Measurements from ENCODE around the gene PTS.

Gene PTS

DNA sequence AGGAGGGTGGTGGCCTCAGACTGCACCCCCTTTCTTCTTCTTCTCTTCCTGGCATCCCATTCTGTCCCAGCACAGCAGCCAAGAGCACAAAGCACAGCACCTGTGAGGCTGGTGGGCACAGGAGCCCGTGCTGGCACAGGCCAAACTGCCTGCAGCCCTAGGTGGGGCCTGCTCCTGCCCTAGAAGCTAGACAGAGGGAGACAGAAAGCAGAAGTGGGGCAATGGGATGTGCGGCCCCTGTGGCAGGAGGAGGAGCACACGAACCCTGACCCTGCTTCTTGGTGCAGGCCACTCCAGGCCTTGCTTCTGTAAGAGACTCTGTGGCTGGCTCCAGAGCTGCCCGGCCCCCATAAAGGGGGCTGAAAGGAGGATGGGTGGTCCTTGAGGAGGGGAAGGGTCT is 3.9 kb upstream of the PTS start:
- DNase-seq (ENCODE audit: low read depth), result no peak

DNA sequence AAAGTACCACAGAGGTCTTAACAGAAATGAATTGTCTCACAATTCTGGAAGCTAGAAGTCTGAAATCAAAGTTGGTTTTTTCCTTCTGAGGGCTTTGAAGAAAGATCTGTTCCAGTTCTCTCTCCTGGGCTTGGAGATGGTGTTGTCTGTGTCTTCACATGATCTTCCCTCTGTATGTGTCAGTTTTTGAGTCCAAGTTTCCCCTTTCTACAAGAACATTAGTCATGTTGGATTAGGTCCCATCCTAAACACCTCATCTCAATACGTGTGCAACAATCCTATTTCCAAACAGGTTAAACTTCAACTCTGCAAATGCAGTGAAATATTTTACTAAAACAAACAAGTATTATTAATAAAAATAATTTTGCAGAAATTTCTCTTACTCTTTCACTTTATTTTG is 3.1 kb upstream of the PTS start:
- peak; percentile 66 for DNase-seq (ENCODE audit: low read depth)

DNA sequence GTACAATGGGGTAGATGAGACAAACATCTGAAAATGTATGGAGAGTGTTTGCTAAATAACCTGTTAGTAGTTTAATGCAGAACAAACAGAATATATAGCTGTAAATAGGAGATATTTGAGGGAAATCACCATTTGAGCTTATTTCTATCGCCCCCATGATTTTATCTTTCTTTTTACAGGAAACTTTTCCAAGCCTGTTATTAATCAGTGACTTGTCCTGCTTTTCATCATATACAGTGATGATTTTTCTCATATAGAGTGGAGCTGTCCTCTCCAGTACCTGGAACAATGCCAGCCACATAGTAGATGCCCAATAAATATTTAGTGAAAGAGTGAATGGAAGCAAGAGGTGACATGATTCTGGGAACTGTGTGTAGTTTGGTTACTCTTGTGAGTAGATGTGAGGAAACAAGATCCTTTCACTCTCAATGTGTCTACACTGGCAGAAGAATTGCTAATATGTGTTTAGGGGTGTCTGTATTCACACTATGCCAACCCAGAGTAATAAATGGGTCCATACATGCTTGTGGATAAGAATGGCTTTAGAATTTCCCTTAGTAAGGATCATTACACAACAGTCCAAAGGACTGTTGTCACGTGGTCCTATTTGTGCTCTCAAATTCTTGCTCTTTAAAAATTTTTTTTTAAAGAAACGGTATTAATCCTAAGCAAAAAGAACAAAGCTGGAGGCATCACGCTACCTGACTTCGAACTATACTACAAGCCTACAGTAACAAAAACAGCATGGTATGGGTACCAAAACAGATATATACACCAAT is 2.3 kb upstream of the PTS start:
- DNase-seq (ENCODE audit: low read depth), result no peak

DNA sequence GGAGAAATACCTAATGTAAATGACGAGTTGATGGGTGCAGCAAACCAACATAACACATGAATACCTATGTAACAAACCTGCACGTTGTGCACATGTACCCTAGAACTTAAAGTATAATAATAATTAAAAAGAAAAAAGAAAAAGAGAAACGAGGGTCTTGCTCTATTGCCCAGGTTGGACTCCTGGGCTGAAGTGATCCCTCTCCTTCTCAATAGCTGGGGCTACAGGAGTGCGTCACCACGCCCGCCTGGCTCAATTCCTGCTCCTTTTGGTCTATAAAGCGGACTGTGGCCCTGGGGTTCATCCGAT is 521 bp upstream of the PTS start:
- DNase-seq (ENCODE audit: low read depth), result peak; percentile 72

DNA sequence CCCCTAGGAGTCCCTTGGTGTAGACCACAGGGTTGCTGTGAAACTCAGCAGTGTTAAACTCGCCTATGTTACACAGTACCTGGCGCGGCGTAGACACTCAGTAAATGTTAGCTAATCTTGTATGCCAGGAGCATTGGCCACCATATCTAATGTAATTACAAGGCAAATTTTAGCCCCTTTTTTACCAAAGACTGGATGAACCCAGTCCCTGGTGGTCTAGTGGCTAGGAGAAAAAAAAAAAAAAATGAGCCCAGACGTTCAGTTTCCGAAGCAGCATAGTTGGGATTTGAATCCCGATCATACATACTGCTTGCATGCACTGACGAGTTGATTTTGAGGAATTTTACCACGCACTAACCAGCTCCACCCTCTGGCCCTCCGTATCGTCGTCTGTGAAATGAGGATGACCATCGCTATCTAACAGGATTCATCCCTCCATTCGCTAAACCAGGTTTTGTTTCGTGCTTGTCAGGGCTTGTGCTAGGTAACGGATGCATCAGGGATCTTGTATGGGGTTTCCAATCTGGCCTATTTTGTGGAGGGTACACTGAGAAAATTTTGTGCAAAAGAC is 688 bp downstream of the PTS start:
- DNase-seq (ENCODE audit: low read depth), result peak; percentile 56

DNA sequence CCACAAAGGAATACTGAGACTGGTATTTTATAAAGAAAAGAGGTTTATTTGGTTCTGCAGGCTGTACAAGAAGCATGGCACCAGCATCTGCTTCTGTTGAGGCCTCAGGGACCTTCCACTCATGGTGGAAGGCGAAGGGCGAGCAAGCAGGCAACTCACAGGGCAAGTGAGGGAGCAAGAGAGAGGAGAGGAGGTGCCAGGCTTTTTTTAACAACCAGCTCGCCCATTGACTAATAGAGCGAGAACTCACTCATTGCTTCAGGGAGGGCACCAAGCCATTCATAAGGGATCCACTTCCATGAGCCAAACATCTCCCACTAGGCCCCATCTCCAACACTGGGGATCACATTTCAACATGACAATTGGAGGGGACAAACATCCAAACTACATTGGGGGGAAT is 1.2 kb downstream of the PTS start:
- no peak for DNase-seq (ENCODE audit: low read depth)

DNA sequence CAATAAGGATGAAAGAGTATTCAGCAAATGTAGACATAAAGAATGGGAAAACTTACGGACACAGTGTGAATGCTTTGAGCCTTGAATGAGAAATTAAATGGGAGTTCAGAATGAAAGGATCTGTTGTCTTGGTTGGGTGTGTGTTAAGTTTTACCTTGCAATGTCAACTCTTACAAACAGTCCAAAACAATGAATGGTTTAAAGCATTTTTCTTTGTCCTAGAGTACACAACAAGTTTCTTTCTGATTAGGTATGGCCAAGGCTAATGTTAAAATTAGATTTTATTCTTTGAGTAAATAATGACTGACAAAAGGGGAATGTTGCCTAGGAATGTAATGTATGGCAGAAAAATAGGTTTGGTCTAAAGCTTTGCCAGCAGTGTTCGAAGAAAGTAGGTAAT is 2.5 kb downstream of the PTS start:
- no peak for DNase-seq (ENCODE audit: low read depth)

DNA sequence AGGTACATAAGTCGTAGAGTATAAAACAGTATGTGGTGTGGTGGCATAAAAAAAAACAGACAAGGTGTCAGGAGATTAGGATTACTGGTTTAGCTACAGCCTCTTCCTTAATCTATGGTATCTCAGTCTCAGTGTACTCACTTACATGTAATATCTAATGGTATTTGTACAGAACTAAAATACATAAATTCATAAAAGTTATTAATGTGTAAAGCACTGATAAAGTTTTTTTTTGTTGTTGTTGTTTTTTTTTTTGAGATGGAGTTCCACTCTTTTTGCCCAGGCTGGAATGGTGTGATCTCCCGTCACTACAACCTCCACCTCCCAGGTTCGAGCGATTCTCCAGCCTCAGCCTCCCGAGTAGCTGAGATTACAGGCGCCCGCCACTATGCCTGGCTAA is 2.9 kb downstream of the PTS start:
- DNase-seq (ENCODE audit: low read depth), result no peak

DNA sequence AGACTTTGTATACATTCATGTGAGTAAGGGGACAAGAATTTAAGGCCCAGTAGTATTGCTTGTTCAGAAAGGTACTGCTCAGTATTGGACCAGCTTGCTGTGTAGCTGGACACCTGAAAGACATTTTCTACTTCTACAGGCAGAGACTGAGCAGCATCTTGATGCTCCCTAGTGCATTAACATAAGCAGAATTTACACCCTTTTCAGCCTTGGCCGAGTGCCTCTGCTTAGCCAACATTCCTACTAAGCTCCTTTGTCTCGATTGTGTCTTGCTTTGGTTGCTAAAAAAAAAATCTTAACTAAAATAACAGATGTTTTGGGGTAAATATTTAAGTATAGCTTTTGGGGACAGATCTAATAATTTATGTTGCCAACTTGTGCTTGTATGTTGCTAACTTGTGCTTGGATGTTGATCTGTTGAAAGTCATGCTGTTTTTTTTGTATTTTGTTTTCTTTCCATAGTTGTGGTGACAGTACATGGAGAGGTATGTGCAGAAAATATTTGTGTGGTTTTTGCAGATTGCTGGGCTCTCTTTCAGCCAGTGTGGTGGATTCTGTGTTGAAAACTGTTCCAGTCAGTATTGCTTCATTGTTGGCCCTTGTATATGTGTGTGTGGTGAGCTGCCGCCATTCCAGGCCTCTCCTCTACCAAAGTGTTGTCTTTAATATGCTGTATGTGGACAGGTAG is 3.7 kb downstream of the PTS start:
- peak; percentile 99 for DNase-seq (ENCODE audit: low read depth)

DNA sequence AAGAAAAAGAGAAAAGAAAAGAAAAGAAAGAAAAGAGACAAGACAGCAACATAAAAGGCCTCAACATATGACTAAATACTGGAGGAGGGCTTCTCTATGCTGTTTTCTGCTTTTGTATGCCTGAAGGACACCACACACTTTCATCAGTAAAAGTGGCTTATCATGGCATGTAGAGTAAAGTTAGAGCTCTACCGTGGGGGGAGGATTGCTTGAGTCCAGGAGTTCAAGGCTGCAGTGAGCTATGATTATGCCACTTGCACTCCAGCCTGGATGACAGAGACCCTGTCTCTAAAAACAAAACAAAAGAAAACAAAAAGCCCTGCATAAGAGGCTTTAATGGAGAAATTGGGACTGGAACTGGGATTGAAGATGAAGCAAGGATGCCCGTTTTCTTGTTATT is 5.7 kb downstream of the PTS start:
- no peak for DNase-seq (ENCODE audit: low read depth)

DNA sequence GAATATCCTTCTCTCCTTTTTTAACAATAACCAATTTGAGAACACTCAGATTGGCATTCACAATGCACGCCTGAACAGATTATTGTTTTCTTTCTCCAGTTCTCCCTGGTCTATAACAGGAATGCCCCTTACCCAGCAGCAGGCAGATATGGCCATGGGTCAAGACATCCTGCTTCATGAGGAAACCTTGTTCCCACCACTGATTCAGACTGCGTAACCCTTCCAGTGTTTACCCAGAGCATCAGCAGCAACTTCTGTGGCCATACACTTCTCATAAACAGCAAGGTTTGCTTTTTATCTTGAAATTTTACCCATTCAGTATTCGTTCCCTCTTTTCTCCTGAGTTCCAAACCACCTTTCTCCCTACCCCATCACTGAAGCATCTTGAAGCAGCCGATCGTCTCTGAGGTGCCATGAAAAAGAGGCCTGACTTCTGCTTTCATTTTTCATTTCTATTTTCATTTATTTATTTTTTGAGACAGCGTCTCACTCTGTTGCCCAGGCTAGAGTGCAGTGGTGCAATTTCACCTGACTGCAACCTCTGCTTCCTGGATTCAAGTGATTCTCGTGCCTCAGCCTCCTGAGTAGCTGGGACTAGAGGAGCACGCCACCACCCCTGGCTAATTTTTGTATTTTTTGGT is 9.6 kb downstream of the PTS start:
- no peak for DNase-seq (ENCODE audit: low read depth)

DNA sequence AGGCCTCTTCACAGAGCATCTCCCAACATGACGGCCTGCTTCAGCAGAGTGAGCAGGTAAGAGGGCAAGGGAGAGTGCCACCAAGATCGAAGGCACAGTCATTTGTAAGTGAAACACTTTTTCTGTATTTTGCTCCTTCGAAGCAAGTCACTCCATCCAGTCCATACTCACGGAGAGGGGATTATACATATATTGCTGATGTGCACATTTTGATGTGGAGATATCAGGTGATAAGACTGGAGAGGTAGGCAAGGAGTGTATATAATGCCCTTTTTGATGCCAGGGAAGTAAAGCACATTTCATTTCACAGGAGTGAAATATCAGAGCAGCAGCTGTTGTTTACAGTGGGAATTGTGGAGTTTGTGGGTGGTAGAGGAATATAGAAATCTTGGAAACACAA is 11.2 kb downstream of the PTS start:
- no peak for DNase-seq (ENCODE audit: low read depth)

DNA sequence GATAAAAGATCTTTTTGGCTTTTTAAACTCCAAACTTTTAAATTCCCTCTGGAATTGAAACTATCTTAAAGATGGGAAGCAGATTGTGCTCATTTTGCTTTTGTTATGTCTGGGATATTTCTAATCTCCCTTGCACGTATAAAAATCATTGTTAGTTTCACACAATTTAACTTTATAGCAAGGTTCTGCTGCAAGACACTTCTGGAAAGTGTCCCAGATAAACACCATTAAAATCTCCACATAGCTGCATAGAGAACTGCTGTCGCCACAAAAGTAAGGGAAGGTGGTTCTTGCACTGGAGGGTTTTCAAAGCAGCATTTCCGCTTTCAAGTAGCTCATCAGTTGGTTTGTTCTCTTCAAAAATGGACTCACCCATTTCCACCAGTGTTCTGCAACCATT is 11.8 kb downstream of the PTS start:
- DNase-seq (ENCODE audit: low read depth), result no peak

DNA sequence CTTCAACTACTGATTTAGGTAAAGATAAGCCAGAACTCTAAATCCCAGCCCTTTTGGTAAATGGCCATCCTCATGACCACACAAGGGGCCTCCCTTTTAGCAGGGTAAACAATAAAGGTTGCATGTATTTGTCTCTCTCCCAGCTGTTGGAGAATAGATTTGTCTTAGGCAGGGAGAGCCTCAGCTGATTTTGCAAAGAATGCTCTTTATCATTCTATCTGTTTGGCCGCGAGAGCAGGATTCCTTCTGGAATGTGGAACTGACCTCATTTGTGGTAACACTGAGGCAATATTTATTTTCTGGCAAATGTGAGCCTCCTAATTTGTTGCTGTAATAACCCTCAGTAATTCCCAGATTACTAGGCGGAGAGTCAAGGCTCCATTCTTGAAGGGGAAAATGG is 15.3 kb downstream of the PTS start:
- DNase-seq (ENCODE audit: low read depth), result peak; percentile 100

DNA sequence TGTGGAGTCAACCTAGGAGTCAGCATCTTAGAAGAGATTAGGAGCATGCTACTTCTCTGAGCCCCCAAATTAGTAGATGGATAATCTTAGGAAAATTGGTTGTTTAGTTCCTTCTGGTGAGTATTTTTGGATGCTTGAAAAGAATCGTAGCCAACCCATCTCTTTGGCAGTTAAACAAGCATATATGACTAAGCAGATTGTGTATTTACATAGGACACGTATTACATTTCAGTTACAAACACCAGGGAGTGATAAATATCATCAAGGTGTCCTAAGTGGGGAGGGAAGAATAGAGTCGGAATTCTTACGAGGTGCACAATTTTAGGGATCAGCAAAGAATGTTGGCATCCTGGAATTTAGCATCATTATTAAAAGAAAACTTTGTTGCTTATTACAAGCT is 21.0 kb downstream of the PTS start:
- no peak for DNase-seq (ENCODE audit: low read depth)

DNA sequence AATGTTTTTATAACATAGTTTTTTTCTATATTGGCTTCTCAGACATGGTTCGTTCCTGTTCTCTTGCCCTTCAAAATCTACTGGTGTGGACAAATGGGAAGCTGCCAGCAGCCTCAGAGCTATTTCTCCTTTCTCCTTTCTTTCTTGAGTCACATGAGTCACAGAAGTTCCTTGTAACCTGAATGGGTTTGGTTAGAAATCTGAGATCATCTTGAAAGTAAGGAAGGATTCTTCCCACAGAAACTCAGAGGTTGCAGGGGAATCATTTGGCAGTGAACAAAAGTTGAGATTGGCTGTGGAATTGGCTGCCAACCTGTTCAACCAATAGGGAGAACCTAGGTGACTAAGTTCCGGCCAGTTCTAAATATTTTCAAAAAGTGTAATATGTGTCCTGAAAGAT is 22.0 kb downstream of the PTS start:
- peak; percentile 38 for DNase-seq (ENCODE audit: low read depth)

DNA sequence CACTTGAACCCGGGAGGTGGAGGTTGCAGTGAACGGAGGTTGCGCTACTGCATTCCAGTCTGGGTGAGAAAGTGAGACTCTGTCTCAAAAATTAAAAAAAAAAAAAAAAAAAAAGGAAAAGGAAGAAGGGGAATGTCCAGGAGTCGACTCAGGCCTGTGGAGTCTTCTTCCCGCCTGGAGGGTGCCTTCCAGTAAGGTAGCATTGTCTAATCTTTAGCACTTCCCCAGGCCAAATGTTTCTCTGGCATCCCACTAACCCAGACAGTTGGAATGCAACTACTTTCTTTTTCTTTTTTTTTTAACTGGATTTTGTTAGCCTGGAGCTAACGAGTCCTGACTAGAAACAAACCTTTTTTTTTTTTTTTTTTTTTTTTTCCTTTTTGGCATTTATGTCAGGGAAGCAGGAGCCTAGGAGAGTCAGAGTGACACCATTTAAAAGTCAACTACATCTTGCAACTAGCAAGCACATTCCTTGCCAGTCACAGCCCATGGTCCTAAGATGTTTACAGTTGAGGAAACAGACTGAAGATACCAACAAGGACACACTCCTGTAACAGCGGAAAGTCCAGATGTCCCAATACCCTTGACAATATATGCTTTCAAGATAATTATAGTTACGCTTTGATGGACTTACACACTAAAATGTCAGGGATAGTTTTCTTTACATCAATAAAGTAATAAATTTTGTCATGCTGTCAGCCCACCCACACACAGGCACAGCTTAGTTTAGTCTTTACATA is 23.8 kb downstream of the PTS start:
- DNase-seq (ENCODE audit: low read depth), result no peak

DNA sequence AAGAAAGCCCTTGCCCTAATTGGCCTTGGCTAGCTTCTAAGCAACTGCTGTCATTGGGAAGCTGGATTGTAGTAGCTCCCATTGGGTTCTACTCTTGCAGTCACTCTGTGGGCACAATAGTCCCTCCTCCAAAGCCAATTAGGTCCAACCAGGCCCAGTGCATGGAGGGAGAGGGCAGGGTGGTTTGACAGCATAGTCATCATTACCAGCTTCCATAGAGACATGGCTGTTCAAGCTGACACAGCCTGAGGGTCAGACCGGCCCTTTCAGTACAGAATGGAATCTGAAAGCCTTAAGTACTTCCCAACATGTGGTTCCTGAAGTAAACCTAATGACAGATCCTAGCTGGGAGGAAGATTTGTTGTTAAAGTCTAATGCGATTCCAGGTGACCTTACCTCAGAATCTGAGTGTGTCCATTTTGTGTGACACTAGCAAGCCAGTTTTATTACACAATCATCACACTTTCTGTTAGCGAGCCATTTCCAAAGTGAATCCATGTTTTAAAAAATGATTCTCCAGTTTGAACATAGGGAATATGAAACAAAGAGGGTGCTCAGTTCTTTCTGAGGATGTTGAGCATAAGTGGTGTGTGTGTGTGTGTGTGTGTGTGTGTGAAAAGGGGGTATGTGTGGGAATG is 27.5 kb downstream of the PTS start:
- no peak for DNase-seq (ENCODE audit: low read depth)

DNA sequence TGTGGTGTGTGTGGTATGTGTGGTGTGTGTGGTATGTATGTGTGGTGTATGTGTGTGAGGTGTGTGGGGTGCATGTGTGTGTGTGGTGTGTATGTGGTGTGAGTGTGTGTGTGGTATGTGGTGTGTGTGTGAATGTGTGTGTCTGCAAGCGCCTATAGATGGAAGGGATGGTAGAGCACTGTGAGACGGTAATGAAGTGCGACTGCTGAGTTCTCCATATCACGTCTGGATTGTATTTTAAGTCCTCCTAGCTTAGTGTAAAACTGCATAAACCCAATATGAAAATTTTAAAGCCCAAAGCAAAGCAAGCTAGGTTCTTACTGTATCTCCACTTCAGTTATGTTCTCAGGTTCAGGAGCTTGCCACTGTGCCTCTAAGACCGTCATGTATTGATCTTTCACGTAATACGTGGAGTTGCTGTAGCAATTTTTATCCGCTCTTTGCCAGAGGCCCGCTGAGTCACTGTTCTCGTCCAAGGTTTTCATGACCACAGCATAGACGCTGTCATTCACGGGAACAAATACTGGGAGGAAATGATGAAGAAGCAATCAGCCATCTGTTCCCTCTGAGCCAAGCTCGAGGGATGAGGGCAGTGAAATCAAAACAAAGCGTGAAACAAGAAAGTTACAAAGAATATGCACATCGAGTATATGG is 29.0 kb downstream of the PTS start:
- peak; percentile 63 for DNase-seq (ENCODE audit: low read depth)

DNA sequence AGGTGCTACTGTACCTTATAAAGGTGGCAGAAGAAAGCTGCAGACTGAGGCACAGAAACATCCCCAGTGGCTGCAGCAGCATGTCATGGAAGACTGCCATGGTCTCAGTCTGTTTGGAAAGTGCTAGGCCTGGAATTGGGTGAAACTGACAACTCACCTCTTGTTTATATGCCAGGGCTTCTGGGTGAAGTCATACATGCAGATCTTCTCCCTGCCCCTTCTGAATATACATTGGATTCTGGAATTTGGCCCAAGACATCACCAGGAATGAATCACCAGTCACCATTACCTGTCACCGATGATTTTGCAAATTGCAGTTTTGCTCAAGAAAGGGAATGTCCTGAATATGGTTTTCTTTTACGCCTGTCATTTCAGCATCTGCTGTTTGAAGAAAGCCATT is 34.3 kb downstream of the PTS start, which contains the start of gene PLET1:
Gene PLET1, minus strand, starts transcription at position 371 of the 400 bp plus-strand sequence. Its CDS starts 271 bp downstream, at position 100.
- no peak for DNase-seq (ENCODE audit: low read depth)

DNA sequence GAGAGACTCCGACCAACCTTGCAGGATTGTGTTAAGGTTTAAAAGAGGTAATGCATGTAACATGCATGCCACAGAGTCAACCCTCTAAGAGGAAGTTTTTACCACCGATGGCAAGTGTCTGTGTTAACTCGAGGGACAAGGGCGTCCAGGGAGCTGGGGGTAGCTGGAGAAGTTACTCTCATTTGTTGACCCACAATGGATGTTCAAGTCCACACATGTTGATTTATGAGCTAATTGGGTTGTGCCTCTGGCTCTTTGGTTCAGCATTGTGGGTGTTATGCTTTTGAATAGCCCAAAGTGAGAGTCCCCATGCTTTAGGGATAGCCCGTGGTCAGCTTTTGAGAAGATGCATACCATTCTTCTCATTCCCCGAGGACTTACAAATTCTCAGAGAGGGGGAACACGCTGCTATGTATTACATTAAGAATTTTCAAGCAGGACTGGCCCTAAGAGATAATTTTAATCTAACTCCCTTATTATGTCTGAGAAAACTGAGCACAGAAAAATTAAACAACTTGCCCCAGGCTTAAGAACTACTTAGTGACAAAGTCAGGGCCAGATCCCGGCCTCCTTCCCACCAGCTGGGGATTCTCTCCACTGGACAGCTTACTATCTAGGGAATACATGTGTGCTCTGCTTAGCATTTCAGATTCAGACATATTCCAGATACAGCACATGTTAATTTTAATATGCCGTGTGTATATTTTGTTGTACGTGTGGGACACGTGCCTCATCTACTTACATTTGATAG is 39.6 kb downstream of the PTS start:
- no peak for DNase-seq (ENCODE audit: low read depth)

All from amniotic epithelial cell (primary cell).